IMR-90 (cell line): ENCODE measurements around the gene FYB2. TPM values are rescaled to one million over a fixed set of nuclear protein-coding genes. Genes with fewer than 3 reads are reported as not detected.
A peak's percentile ranks its signal among the peaks of the same experiment; 100 is the strongest.

Experiments used
- ATAC-seq: fragments of 200-7000 bp; cut with Tn5 transposase; 2 replicates; pipeline ENCODE4 v1.9.1; 2020; ENCODE audit warnings: low read depth, mild to moderate bottlenecking, moderate library complexity
- BruUV-seq: library from RNA; stranded (reverse); fragments of 400-500 nt; replicated peaks from 2 replicates; lab custom pipeline; 2021; lab: Mats Ljungman, UMichigan
- CTCF ChIA-PET: fragments of 300-600 bp; formaldehyde crosslinking; extraction: SDS; loops from one replicate; lab custom pipeline; 2021; ENCODE audit warnings: antibody characterized with exemption; lab: Yijun Ruan, JAX
- POLR2A ChIA-PET: fragments of 300-600 bp; sonication (Branson Sonifier 250); formaldehyde crosslinking; loops from one replicate; lab custom pipeline; 2022; ENCODE audit warnings: antibody characterized with exemption; ENCODE audit not compliant: unreplicated experiment; lab: Charles Lee
- DNase-seq: peaks from one replicate; pipeline ENCODE4 v3.0.0; 2013
- H2AFZ ChIP-seq: replicated peaks from 2 replicates; pipeline ENCODE3; 2013; ENCODE audit warnings: low read length, mild to moderate bottlenecking; ENCODE audit not compliant: poor library complexity
- H2AK5ac ChIP-seq: 2 replicates; pipeline ENCODE4 v1.6.1; 2013; ENCODE audit warnings: low read depth, low read length, inconsistent platforms
- H2AK9ac ChIP-seq: replicated peaks from 2 replicates; pipeline ENCODE3; 2013; ENCODE audit warnings: mild to moderate bottlenecking, low read depth, low read length, moderate library complexity; ENCODE audit not compliant: poor library complexity
- H2BK120ac ChIP-seq: 2 replicates; pipeline ENCODE4 v1.6.1; 2013; ENCODE audit warnings: low read depth, low read length, inconsistent platforms
- H2BK15ac ChIP-seq: 3 replicates; pipeline ENCODE4 v1.6.1; 2013; ENCODE audit warnings: low read depth, low read length, inconsistent platforms
- H2BK20ac ChIP-seq: 2 replicates; pipeline ENCODE4 v1.6.1; 2013; ENCODE audit warnings: low read depth, mild to moderate bottlenecking, inconsistent platforms, low read length, moderate library complexity
- H2BK5ac ChIP-seq: 2 replicates; pipeline ENCODE4 v1.6.1; 2013; ENCODE audit warnings: mild to moderate bottlenecking, low read depth, low read length, inconsistent platforms; ENCODE audit not compliant: poor library complexity, severe bottlenecking
- H3K14ac ChIP-seq: replicated peaks from 2 replicates; pipeline ENCODE4 v1.6.1; 2013; ENCODE audit warnings: low read depth, low read length, inconsistent platforms
- H3K18ac ChIP-seq: 2 replicates; pipeline ENCODE4 v1.6.1; 2013; ENCODE audit warnings: low read depth, low read length, control low read depth
- H3K23ac ChIP-seq: 2 replicates; pipeline ENCODE4 v1.6.1; 2013; ENCODE audit warnings: low read depth, low read length, inconsistent platforms
- H3K27ac ChIP-seq: 2 replicates; pipeline ENCODE4 v1.5.1; 2013; ENCODE audit warnings: mild to moderate bottlenecking, control low read depth, low read length; ENCODE audit not compliant: insufficient read depth
- H3K27me3 ChIP-seq: 2 replicates; pipeline ENCODE4 v1.6.1; 2013; ENCODE audit warnings: low read length; ENCODE audit not compliant: control insufficient read depth, insufficient read depth
- H3K36me3 ChIP-seq: 2 replicates; pipeline ENCODE4 v1.6.1; 2013; ENCODE audit warnings: low read length, mixed read lengths; ENCODE audit not compliant: control insufficient read depth, insufficient read depth
- H3K4ac ChIP-seq: 2 replicates; pipeline ENCODE4 v1.6.1; 2013; ENCODE audit warnings: low read depth, low read length, inconsistent platforms
- H3K4me1 ChIP-seq: 2 replicates; pipeline ENCODE4 v1.6.1; 2013; ENCODE audit warnings: low read length, mixed read lengths; ENCODE audit not compliant: control insufficient read depth, insufficient read depth
- H3K4me2 ChIP-seq: 2 replicates; pipeline ENCODE4 v1.6.1; 2013; ENCODE audit warnings: low read depth, mild to moderate bottlenecking, control low read depth, low read length, moderate library complexity
- H3K4me3 ChIP-seq: 2 replicates; pipeline ENCODE4 v1.5.1; 2013; ENCODE audit warnings: low read depth, mild to moderate bottlenecking, control low read depth, low read length, moderate library complexity; ENCODE audit not compliant: insufficient read depth
- H3K56ac ChIP-seq: 2 replicates; pipeline ENCODE4 v1.6.1; 2013; ENCODE audit warnings: low read length, inconsistent platforms; ENCODE audit not compliant: insufficient read depth; ENCODE audit errors: extremely low read depth
- H3K79me1 ChIP-seq, 2 experiments: 2 replicates each; pipeline ENCODE4 v1.6.1; 2013; ENCODE audit warnings: low read length in 2 of 2, inconsistent platforms in 1 of 2, low read depth in 1 of 2
- H3K9ac ChIP-seq: 2 replicates; pipeline ENCODE4 v1.6.1; 2013; ENCODE audit warnings: low read depth, low read length, control low read depth
- H3K9me1 ChIP-seq: 2 replicates; pipeline ENCODE4 v1.6.1; 2013; ENCODE audit warnings: low read length, inconsistent platforms; ENCODE audit not compliant: insufficient read depth
- H3K9me3 ChIP-seq: 2 replicates; pipeline ENCODE4 v1.6.1; 2013; ENCODE audit warnings: low read length; ENCODE audit not compliant: control insufficient read depth, insufficient read depth
- H4K20me1 ChIP-seq: 2 replicates; pipeline ENCODE4 v1.6.1; 2013; ENCODE audit warnings: low read length, inconsistent platforms; ENCODE audit not compliant: insufficient read depth
- H4K5ac ChIP-seq: 2 replicates; pipeline ENCODE4 v1.6.1; 2013; ENCODE audit warnings: mild to moderate bottlenecking, low read depth, low read length, control low read depth
- H4K8ac ChIP-seq, 2 experiments: 2 replicates each; pipeline ENCODE4 v1.6.1; 2013; ENCODE audit warnings: low read depth in 2 of 2, low read length in 2 of 2, control low read depth in 1 of 2, inconsistent platforms in 1 of 2
- H4K91ac ChIP-seq: 2 replicates; pipeline ENCODE4 v1.6.1; 2013; ENCODE audit warnings: low read depth, low read length, inconsistent platforms; ENCODE audit not compliant: insufficient read depth
- CEBPB ChIP-seq: IDR thresholded peaks from 2 replicates; pipeline ENCODE4 v1.6.1; 2012; ENCODE audit warnings: low read depth, low read length, improper control_type of control experiment
- RCOR1 ChIP-seq: IDR thresholded peaks from 2 replicates; pipeline ENCODE4 v1.6.1; 2012; ENCODE audit warnings: mild to moderate bottlenecking, low read length, improper control_type of control experiment; ENCODE audit not compliant: insufficient replicate concordance
- RFX5 ChIP-seq: IDR thresholded peaks from 2 replicates; pipeline ENCODE4 v1.8.0; 2012; ENCODE audit warnings: low read depth, mild to moderate bottlenecking, low read length, moderate library complexity
- WGBS, 2 experiments: methylation state at CpG; one replicate each; pipeline versions ENCODE4 v1.1.5 to v1.1.7; 2013; ENCODE audit warnings: missing lambda C conversion rate in 2 of 2; ENCODE audit not compliant: insufficient read length in 1 of 2; ENCODE audit errors: extremely low coverage in 2 of 2; 5-methylcytosine and 5-hydroxymethylcytosine counted together
- dilution Hi-C: fragments of 300-500 bp; cut with HindIII; formaldehyde crosslinking; loops from one replicate; pipeline ENCODE4 v1.14.3; 2018; ENCODE audit warnings: low sequenced_read_pairs; ENCODE audit not compliant: unreplicated experiment
- in situ Hi-C: fragments of 300-500 bp; cut with MboI; formaldehyde crosslinking; loops from 3 replicates; pipeline ENCODE4 v1.14.3; 2019; ENCODE audit warnings: low sequenced_read_pairs, inconsistent platforms, mixed read lengths
- intact Hi-C: fragments of 100-400 bp; cut with micrococcal nuclease; formaldehyde crosslinking; loops from 2 replicates; pipeline ENCODE4 v1.10.0; 2022
- polyA plus RNA-seq, 3 experiments: library from polyadenylated mRNA; depleted of rRNA; stranded (reverse); fragments of >200 nt; gene quantifications; 2 replicates each; pipeline ENCODE4 v1.2.3, GENCODE V29; 2012; ENCODE audit warnings: low replicate concordance in 1 of 3
- total RNA-seq: library from RNA; depleted of rRNA; stranded (reverse); fragments of >200 nt; gene quantifications from 2 replicates; pipeline ENCODE4 v1.2.3, GENCODE V29; 2012
- TF ChIP-seq, protein P1 (sequence below): fragments of 150-350 bp; IDR thresholded peaks from 2 replicates; pipeline ENCODE4 v1.6.1; 2017; ENCODE audit warnings: mild to moderate bottlenecking, antibody characterized with exemption, low read length, low read depth

Gene FYB2
- total and polyA plus RNA-seq, 2 of the 4 experiments (the other 2 are of a cell fraction), result under 0.01 TPM; not detected in 1

DNA sequence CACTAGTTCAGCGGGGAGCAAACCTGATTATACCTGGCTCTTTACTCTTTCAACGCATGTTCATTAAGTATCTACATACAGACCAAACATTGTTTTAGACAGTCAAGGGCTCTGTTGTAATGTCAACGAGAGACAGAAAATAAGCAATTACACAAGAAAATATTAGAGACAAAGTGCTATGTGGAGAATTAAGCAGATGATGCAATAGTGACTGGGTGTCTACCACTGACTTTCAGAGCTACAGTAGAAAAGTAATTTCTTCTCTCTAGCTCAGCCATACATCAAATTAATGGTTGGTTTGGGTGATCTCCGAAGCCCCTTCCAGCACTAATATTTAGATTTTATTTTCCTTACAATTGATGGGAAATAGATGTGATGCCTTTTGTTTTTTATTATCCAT, 23.3 kb downstream of the FYB2 start:
- no CpG with 5 or more reads among the region's 4 CpGs for WGBS, 2 experiments
- Histone ChIP-seq H2BK15ac (no peak overlapping the region), H3K4me2 (no peak overlapping the region), H3K9ac (no peak overlapping the region), H4K5ac (no peak overlapping the region), H4K8ac (no peak overlapping the region), H2AFZ (no peak overlapping the region), H2BK120ac (no peak overlapping the region), H2AK5ac (no peak overlapping the region), H4K20me1 (no peaks in the 10 kb centered on the region), H3K14ac (no peak overlapping the region), H3K36me3 (no peaks in the 10 kb centered on the region), H3K9me3 (no peaks in the 10 kb centered on the region), H3K23ac (no peak overlapping the region), H3K4ac (no peak overlapping the region), H2AK9ac (no peak overlapping the region), H3K18ac (no peak overlapping the region), H2BK5ac (no peak overlapping the region), H2BK20ac (no peak overlapping the region), H4K91ac (no peak overlapping the region), H3K4me3 (no peak overlapping the region), H3K9me1 (peaks cover 10% of the 10 kb centered on the region), H3K27me3 (no peaks in the 10 kb centered on the region; the same call in 1 of the 2 replicates), H3K79me1 (no peaks in the 10 kb centered on the region), H3K56ac (no peak overlapping the region), H3K27ac (no peak overlapping the region), H3K4me1 (peaks cover 11% of the 10 kb centered on the region)
- no TSS peak for BruUV-seq
- ATAC-seq, result no peak
- ChIA-PET POLR2A (no interaction called here), CTCF (interaction anchor here (0.6 kb wide), 1 partner anchor 155 kb away, joined by 3 read pairs; no protein-coding TSS in a partner anchor)
- in situ Hi-C loops, result no loop called here
- dilution Hi-C loops, result no loop called here
- no peak for DNase-seq
- TF ChIP-seq, protein P1, sequence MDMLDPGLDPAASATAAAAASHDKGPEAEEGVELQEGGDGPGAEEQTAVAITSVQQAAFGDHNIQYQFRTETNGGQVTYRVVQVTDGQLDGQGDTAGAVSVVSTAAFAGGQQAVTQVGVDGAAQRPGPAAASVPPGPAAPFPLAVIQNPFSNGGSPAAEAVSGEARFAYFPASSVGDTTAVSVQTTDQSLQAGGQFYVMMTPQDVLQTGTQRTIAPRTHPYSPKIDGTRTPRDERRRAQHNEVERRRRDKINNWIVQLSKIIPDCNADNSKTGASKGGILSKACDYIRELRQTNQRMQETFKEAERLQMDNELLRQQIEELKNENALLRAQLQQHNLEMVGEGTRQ, result no peak
- TF ChIP-seq RCOR1 (no peak), RFX5 (no peak), CEBPB (peak; percentile 77)
- intact Hi-C loops, result no loop called here
